Effector CD4-positive, alpha-beta T cell (primary cell): ENCODE results near the gene NTRK1.

Experiments used
- DNase-seq: peaks from one replicate; pipeline ENCODE4 v3.0.0-alpha.2; 2020

NTRK1 gene

GRCh38 chr1:156899956-156900718, 39.5 kb downstream of the NTRK1 start:
- no peak for DNase-seq

GRCh38 chr1:156900896-156901589, 40.4 kb downstream of the NTRK1 start:
- no peak for DNase-seq

GRCh38 chr1:156901590-156901900, 40.9 kb downstream of the NTRK1 start:
- DNase-seq: no peak

- DNase-seq: no peak
Measured at GRCh38 chr1:156901966-156902915, 41.6 kb downstream of the NTRK1 start.

- DNase-seq: no peak
Measured at GRCh38 chr1:156903328-156904091, 42.8 kb downstream of the NTRK1 start.

GRCh38 chr1:156904187-156904959, 43.7 kb downstream of the NTRK1 start:
- no peak for DNase-seq

GRCh38 chr1:156905176-156905575, 44.5 kb downstream of the NTRK1 start:
- DNase-seq: no peak

GRCh38 chr1:156905651-156906050, 45.0 kb downstream of the NTRK1 start:
- DNase-seq: no peak

- no peak for DNase-seq
Measured at GRCh38 chr1:156906206-156906906, 45.7 kb downstream of the NTRK1 start.

- DNase-seq: no peak
Measured at GRCh38 chr1:156908541-156908940, 47.9 kb downstream of the NTRK1 start.

GRCh38 chr1:156908955-156909354, 48.3 kb downstream of the NTRK1 start:
- no peak for DNase-seq

- no peak for DNase-seq
Measured at GRCh38 chr1:156909671-156910070, 49.0 kb downstream of the NTRK1 start.

- peak; percentile 54 for DNase-seq
Measured at GRCh38 chr1:156910309-156910782, 49.7 kb downstream of the NTRK1 start.

- DNase-seq: no peak
Measured at GRCh38 chr1:156911577-156912298, 51.1 kb downstream of the NTRK1 start.

GRCh38 chr1:156912310-156912709, 51.6 kb downstream of the NTRK1 start:
- DNase-seq: no peak

GRCh38 chr1:156912861-156913808, 52.5 kb downstream of the NTRK1 start:
- DNase-seq: no peak

GRCh38 chr1:156913809-156914387, 53.2 kb downstream of the NTRK1 start:
- no peak for DNase-seq

GRCh38 chr1:156914440-156914856, 53.8 kb downstream of the NTRK1 start:
- DNase-seq: no peak
